Fibroblast of skin of left quadriceps (primary cell): ENCODE data around the gene PRDM9.
"Not testable (repeated sequence)": the region's sequence is repeated elsewhere in the genome, so short reads cannot be mapped to it uniquely, and the experiment has no call there.

Experiments
- DNase-seq, 2 experiments: peaks; one replicate each; pipeline ENCODE4 v3.0.0-alpha.2; 2013; ENCODE audit warnings: low read depth in 2 of 2

The PRDM9 gene

DNA sequence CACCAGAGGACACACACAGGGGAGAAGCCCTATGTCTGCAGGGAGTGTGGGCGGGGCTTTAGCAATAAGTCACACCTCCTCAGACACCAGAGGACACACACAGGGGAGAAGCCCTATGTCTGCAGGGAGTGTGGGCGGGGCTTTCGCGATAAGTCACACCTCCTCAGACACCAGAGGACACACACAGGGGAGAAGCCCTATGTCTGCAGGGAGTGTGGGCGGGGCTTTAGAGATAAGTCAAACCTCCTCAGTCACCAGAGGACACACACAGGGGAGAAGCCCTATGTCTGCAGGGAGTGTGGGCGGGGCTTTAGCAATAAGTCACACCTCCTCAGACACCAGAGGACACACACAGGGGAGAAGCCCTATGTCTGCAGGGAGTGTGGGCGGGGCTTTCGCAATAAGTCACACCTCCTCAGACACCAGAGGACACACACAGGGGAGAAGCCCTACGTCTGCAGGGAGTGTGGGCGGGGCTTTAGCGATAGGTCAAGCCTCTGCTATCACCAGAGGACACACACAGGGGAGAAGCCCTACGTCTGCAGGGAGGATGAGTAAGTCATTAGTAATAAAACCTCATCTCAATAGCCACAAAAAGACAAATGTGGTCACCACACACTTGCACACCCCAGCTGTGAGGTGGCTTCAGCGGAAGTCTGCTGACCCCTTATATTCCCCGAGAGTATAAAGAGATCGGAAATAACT, 20.0 kb downstream of the PRDM9 start:
- not testable (repeated sequence) for DNase-seq

DNA sequence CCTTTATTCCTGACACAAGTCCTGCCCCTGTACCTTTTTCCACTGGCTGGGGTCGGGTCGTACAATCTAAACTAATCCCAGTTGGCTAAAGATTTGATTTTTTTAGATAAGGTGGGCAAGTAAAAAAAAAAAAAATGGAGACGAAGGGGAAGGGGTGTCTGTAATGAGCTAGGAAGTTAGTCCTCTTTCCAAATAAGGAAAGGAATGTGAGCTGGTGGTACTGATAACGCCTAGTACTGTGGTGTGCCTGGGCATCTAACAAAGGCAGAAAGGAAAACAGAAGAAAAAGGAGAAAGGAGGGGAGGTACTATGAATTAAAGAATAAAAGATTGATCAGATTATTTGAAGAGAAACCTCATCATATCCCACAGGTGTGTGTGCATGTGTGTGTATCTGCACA, 21.3 kb downstream of the PRDM9 start:
- no peak for DNase-seq

DNA sequence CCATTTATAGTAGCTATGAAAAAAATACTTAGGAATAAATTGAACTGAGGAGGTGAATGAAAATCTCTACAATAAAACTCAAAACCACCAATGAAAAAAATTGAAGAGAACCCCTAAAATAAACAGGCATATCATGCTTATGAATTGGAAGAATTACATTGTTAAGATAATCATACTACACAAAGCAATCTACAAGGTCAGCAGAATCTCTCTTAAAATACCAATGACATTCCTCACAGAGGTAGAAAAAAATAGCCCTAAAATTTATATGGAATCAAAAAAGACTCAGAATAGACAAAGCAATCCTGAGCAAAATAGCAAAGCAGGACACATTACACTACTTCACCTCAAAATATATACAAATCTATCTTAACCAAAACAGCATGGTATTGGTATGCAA, 23.2 kb downstream of the PRDM9 start:
- no peak for DNase-seq

DNA sequence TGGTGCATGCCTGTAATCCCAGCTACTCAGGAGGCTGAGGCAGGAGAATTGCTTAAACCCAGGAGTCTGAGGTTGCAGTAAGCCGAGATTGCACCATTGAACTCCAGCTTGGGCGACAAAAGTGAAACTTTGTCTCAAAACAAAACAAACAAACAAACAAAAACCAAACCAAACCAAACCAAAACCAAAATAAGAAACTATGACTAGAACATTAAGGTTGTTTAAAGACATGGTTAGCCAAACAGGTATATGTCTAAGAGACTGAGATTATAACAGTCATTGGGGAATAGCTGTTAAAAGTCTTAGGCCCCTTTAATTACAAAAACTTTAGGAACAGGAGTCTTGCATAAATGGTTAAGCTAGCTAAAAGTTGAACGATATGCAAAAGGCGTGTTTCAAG, 63.6 kb downstream of the PRDM9 start:
- no peak for DNase-seq
